ENCODE results near the gene ANKFN1. TPM values are rescaled to one million over a fixed set of nuclear protein-coding genes. Genes with fewer than 3 reads are reported as not detected.

The ANKFN1 gene
- total RNA-seq, 2 donors from 2014 or later, result 3.0 to 7.3 TPM

DNA sequence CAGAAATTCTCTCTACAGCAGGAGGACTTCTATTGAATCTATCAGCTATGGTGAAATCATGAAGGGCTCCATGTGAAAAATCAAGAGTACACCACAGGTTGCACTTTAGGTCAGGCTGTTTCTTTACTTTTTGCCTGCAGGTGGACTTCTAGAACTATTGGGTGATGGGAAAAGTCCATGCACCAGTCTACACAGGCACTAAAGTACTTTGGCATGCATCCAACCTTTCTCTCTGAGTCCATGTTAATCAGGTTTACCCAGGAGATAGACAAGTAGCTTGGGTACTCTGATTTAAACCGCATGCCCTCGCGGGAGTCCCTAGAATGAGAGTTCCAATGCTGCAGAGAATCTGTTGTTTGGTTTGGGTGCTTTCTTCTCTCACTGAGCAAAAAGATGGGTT lies 9.1 kb upstream of the ANKFN1 start:
- TF ChIP-seq, protein P1, sequence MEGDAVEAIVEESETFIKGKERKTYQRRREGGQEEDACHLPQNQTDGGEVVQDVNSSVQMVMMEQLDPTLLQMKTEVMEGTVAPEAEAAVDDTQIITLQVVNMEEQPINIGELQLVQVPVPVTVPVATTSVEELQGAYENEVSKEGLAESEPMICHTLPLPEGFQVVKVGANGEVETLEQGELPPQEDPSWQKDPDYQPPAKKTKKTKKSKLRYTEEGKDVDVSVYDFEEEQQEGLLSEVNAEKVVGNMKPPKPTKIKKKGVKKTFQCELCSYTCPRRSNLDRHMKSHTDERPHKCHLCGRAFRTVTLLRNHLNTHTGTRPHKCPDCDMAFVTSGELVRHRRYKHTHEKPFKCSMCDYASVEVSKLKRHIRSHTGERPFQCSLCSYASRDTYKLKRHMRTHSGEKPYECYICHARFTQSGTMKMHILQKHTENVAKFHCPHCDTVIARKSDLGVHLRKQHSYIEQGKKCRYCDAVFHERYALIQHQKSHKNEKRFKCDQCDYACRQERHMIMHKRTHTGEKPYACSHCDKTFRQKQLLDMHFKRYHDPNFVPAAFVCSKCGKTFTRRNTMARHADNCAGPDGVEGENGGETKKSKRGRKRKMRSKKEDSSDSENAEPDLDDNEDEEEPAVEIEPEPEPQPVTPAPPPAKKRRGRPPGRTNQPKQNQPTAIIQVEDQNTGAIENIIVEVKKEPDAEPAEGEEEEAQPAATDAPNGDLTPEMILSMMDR (IDR thresholded peaks at IDR 0.05), result no peak
- no peak for TF ChIP-seq POLR2A (IDR thresholded peaks at IDR 0.05)
- TF ChIP-seq POLR2AphosphoS5 (IDR thresholded peaks at IDR 0.05), result no peak
- Histone ChIP-seq H3K4me1 (replicated peaks) (no peaks in the 10 kb centered on the region), H3K36me3 (no peaks in the 10 kb centered on the region), H3K4me3 (no peak overlapping the region), H3K27me3 (replicated peaks; ENCODE audit: insufficient read depth) (no peaks in the 10 kb centered on the region), H3K9me3 (no peaks in the 10 kb centered on the region), H3K27ac (no peak overlapping the region)
- DNase-seq (ENCODE audit: low spot score), result no peak
- 90% methylated on average over 3 of the region's 3 CpGs for WGBS
- intact Hi-C loops (cut with DNase I), result no loop called here

DNA sequence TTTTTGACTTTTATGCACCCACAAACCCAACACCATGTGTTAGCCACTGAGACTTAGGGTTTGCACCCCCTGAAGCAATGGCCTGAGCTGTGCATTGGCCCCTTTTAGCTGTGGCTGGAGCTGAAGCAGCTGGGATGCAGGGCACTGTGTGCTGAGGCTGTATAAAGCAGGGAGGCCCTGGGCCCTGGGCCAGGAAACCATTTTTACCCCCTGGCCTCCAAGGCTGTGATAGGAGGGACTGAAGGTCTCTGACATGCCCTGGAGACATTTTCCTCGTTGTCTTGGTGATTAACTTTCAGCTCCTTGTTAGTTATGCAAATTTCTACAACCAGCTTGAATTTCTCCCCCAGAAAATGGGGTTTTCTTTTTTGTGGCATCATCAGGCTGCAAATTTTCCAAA lies 6.7 kb upstream of the ANKFN1 start:
- no peaks in the 10 kb centered on the region for H3K9me3 ChIP-seq
- H3K4me3 ChIP-seq, result no peak overlapping the region
- no peak overlapping the region for H3K27ac ChIP-seq
- 50% methylated on average over 1 of the region's 1 CpG for WGBS
- H3K36me3 ChIP-seq, result no peaks in the 10 kb centered on the region
- TF ChIP-seq POLR2A (IDR thresholded peaks at IDR 0.05), result no peak
- no peak for TF ChIP-seq POLR2AphosphoS5 (IDR thresholded peaks at IDR 0.05)
- TF ChIP-seq, protein P1 (IDR thresholded peaks at IDR 0.05), result no peak
- intact Hi-C loops (cut with DNase I), result no loop called here
- no peaks in the 10 kb centered on the region for H3K4me1 ChIP-seq (replicated peaks)
- H3K27me3 ChIP-seq (replicated peaks; ENCODE audit: insufficient read depth), result no peaks in the 10 kb centered on the region
- DNase-seq (ENCODE audit: low spot score), result no peak

DNA sequence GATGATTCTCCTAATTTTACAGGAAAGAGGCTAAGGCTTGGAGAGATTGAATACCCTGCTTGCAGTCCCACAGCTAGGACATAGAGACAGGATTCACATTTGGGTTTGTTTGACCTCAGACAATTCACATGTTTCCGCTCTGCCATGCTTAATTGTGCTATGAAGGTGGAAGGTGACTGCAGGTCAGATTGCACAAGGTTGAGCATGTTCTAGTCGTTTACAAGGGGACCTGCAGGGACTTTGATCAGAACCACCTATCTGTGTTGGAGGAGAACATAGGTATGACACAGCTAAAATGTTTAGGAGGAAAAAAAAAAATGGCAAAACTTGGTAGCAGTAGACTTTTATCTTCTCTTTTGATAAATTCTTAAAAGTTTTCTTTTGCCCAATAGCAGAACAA lies 4.9 kb upstream of the ANKFN1 start:
- H3K27me3 ChIP-seq (replicated peaks; ENCODE audit: insufficient read depth), result no peaks in the 10 kb centered on the region
- H3K4me1 ChIP-seq (replicated peaks), result no peaks in the 10 kb centered on the region
- no peak for DNase-seq (ENCODE audit: low spot score)
- no peaks in the 10 kb centered on the region for H3K9me3 ChIP-seq
- no peak overlapping the region for H3K27ac ChIP-seq
- TF ChIP-seq POLR2A (IDR thresholded peaks at IDR 0.05), result no peak
- TF ChIP-seq, protein P1 (IDR thresholded peaks at IDR 0.05), result no peak
- no peak for TF ChIP-seq POLR2AphosphoS5 (IDR thresholded peaks at IDR 0.05)
- WGBS, result 76% methylated on average over 2 of the region's 2 CpGs
- no peaks in the 10 kb centered on the region for H3K36me3 ChIP-seq
- H3K4me3 ChIP-seq, result no peak overlapping the region
- intact Hi-C loops (cut with DNase I), result no loop called here

DNA sequence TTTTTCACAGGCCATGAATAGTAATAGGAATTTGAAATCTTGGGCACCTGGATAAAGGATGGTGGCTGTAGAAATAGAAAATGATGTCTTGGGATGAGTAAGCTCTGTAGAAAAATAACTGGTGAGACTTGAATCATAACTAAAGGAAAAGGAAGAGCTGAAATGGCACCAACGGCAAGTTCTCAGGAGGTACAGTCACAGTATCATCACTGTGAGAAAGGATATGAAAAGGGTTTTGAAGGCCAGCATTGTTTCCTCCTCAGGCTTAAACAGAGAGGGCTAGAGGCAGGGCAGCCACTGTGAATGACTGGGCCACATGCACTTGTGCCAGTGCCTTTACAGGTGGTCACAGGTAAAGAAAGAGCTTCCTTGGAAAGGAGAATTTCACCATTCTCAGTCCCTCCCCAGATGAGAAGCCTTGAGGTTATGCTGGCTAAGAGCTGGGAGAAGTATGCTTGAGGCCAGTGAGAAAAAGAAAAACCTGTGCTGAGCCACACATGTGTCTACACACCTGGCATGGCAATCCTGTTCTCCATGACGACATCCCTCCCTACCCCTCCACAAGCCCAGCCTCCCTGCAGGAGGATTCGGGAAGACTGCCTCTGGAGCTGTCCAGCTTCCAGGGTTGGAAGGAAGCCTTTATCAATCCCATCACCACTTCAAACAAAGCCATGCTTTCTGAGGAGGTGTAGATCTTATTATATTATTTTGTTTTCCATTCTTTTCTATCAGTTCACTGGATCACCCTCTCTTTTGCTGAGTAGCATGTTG lies 3.8 kb upstream of the ANKFN1 start:
- Histone ChIP-seq H3K27ac (no peak overlapping the region), H3K9me3 (no peaks in the 10 kb centered on the region), H3K36me3 (no peaks in the 10 kb centered on the region), H3K27me3 (replicated peaks; ENCODE audit: insufficient read depth) (no peaks in the 10 kb centered on the region), H3K4me1 (replicated peaks) (no peaks in the 10 kb centered on the region), H3K4me3 (no peak overlapping the region)
- intact Hi-C loops (cut with DNase I), result no loop called here
- TF ChIP-seq POLR2A (IDR thresholded peaks at IDR 0.05) (no peak), POLR2AphosphoS5 (IDR thresholded peaks at IDR 0.05) (no peak)
- TF ChIP-seq, protein P1 (IDR thresholded peaks at IDR 0.05), result no peak
- 49% methylated on average over 3 of the region's 3 CpGs for WGBS
- no peak for DNase-seq (ENCODE audit: low spot score)

DNA sequence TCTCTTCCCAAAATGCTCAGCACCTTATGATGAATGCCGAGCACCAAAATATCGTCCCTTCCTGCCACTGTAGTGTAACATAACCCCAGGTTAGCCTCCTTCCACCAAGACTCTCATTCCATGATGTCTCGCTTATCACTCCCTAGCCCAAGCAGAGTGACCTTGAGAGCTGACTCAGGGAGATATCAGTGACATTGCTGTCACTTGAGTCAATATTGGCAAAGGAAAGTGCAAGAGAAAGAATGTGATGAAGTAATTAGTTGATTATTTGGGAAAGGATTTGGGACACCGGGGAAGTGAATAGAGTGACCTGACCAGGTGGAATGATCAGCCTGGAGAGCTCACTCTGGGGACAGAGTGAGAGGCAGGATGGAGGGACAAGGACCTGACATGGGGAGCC lies 2.6 kb upstream of the ANKFN1 start:
- WGBS, result 91% methylated on average over 4 of the region's 4 CpGs
- Histone ChIP-seq H3K27me3 (replicated peaks; ENCODE audit: insufficient read depth) (no peaks in the 10 kb centered on the region), H3K4me1 (replicated peaks) (no peaks in the 10 kb centered on the region), H3K36me3 (no peaks in the 10 kb centered on the region), H3K9me3 (no peaks in the 10 kb centered on the region), H3K4me3 (no peak overlapping the region), H3K27ac (no peak overlapping the region)
- TF ChIP-seq POLR2AphosphoS5 (IDR thresholded peaks at IDR 0.05) (no peak), POLR2A (IDR thresholded peaks at IDR 0.05) (no peak)
- TF ChIP-seq, protein P1 (IDR thresholded peaks at IDR 0.05), result no peak
- DNase-seq (ENCODE audit: low spot score), result no peak
- intact Hi-C loops (cut with DNase I), result no loop called here
